Measurements from ENCODE around the gene OSBPL8. TPM values are rescaled to one million over a fixed set of nuclear protein-coding genes. Genes with fewer than 3 reads are reported as not detected.

The OSBPL8 gene
- total RNA-seq, 2 experiments from 2014 or later, result 154 to 160 TPM

- POLR2A ChIA-PET, result no interaction called here
- H3K4me1 Mint-ChIP-seq (ENCODE audit: low read depth), result peaks cover 52% of the 10 kb centered on the region
These were observed 131.5 kb downstream of the OSBPL8 start for GRCh38 chr12:76428117-76428516.

GRCh38 chr12:76426160-76426559 is 133.4 kb downstream of the OSBPL8 start:
- Mint-ChIP-seq H3K27ac (no peak overlapping the region), H3K4me1 (ENCODE audit: low read depth) (peaks cover 55% of the 10 kb centered on the region), H3K27me3 (no peaks in the 10 kb centered on the region), H3K36me3 (ENCODE audit: low read depth) (peaks cover 60% of the 10 kb centered on the region), H3K9me3 (peaks cover 3% of the 10 kb centered on the region), H3K4me3 (no peak overlapping the region)
- DNase-seq, result no peak
- POLR2A ChIA-PET, result no interaction called here
- H3K36me3 ChIP-seq (ENCODE audit: insufficient read depth, low read length), result no peaks in the 10 kb centered on the region
- no peak overlapping the region for H3K27ac ChIP-seq (ENCODE audit: low read depth in 1 of 2, low read length in 2 of 2)
- intact Hi-C loops (cut with DNase I, micrococcal nuclease), result no loop called here
- H3K27me3 ChIP-seq (ENCODE audit: control insufficient read depth in 1 of 2, insufficient read depth in 2 of 2, low read length in 2 of 2), result no peaks in the 10 kb centered on the region
- H3K4me3 ChIP-seq (ENCODE audit: low read length), result no peak overlapping the region
- no peak for TF ChIP-seq CTCF (IDR thresholded peaks at IDR 0.05)
- peaks cover 0 to 27% of the 10 kb centered on the region in 2 experiments for H3K9me3 ChIP-seq (ENCODE audit: control insufficient read depth in 1 of 2, insufficient read depth in 1 of 2, low read length in 2 of 2)
- CTCF ChIA-PET, result no interaction called here
- H3K4me1 ChIP-seq (ENCODE audit: insufficient read depth, low read length), result peaks cover 4% of the 10 kb centered on the region
- no peak for ATAC-seq (ENCODE audit: poor library complexity)

More at GRCh38 chr12:76428117-76428516, 131.5 kb downstream of the OSBPL8 start:
- no peak for DNase-seq
- no peak for ATAC-seq (ENCODE audit: poor library complexity)
- Mint-ChIP-seq H3K9me3 (peaks cover 6% of the 10 kb centered on the region), H3K27me3 (no peaks in the 10 kb centered on the region), H3K4me3 (no peak overlapping the region), H3K36me3 (ENCODE audit: low read depth) (peaks cover 74% of the 10 kb centered on the region), H3K27ac (no peak overlapping the region)
- no peak overlapping the region for H3K4me3 ChIP-seq (ENCODE audit: low read length)
- H3K27ac ChIP-seq (ENCODE audit: low read depth in 1 of 2, low read length in 2 of 2), result no peak overlapping the region
- intact Hi-C loops (cut with DNase I, micrococcal nuclease), result no loop called here
- H3K36me3 ChIP-seq (ENCODE audit: insufficient read depth, low read length), result no peaks in the 10 kb centered on the region
- no peaks in the 10 kb centered on the region for H3K27me3 ChIP-seq (ENCODE audit: control insufficient read depth in 1 of 2, insufficient read depth in 2 of 2, low read length in 2 of 2)
- H3K9me3 ChIP-seq (ENCODE audit: control insufficient read depth in 1 of 2, insufficient read depth in 1 of 2, low read length in 2 of 2), result peaks cover 0 to 38% of the 10 kb centered on the region in 2 experiments
- CTCF ChIA-PET, result no interaction called here
- no peak for TF ChIP-seq CTCF (IDR thresholded peaks at IDR 0.05)
- peaks cover 4% of the 10 kb centered on the region for H3K4me1 ChIP-seq (ENCODE audit: insufficient read depth, low read length)

- Histone ChIP-seq H3K4me1 (ENCODE audit: insufficient read depth, low read length) (peaks cover 2% of the 10 kb centered on the region), H3K36me3 (ENCODE audit: insufficient read depth, low read length) (no peaks in the 10 kb centered on the region), H3K9me3 (ENCODE audit: control insufficient read depth in 1 of 2, insufficient read depth in 1 of 2, low read length in 2 of 2) (peaks cover 0 to 27% of the 10 kb centered on the region in 2 experiments), H3K27ac (ENCODE audit: low read depth in 1 of 2, low read length in 2 of 2) (no peak overlapping the region), H3K4me3 (ENCODE audit: low read length) (no peak overlapping the region), H3K27me3 (ENCODE audit: control insufficient read depth in 1 of 2, insufficient read depth in 2 of 2, low read length in 2 of 2) (no peaks in the 10 kb centered on the region)
- peaks cover 3% of the 10 kb centered on the region for H3K9me3 Mint-ChIP-seq
- H3K27me3 Mint-ChIP-seq, result no peaks in the 10 kb centered on the region
- no peak for DNase-seq
- intact Hi-C loops (cut with DNase I, micrococcal nuclease), result no loop called here
- no peak overlapping the region for H3K27ac Mint-ChIP-seq
- peaks cover 52% of the 10 kb centered on the region for H3K4me1 Mint-ChIP-seq (ENCODE audit: low read depth)
- ATAC-seq (ENCODE audit: poor library complexity), result no peak
- H3K36me3 Mint-ChIP-seq (ENCODE audit: low read depth), result peaks cover 48% of the 10 kb centered on the region
- ChIA-PET POLR2A (no interaction called here), CTCF (no interaction called here)
- H3K4me3 Mint-ChIP-seq, result no peak overlapping the region
- no peak for TF ChIP-seq CTCF (IDR thresholded peaks at IDR 0.05)
These were observed 134.6 kb downstream of the OSBPL8 start for GRCh38 chr12:76424941-76425340.

All from CD4-positive, alpha-beta T cell (primary cell).